ENCODE measurements around the gene PLIN5.

DNA sequence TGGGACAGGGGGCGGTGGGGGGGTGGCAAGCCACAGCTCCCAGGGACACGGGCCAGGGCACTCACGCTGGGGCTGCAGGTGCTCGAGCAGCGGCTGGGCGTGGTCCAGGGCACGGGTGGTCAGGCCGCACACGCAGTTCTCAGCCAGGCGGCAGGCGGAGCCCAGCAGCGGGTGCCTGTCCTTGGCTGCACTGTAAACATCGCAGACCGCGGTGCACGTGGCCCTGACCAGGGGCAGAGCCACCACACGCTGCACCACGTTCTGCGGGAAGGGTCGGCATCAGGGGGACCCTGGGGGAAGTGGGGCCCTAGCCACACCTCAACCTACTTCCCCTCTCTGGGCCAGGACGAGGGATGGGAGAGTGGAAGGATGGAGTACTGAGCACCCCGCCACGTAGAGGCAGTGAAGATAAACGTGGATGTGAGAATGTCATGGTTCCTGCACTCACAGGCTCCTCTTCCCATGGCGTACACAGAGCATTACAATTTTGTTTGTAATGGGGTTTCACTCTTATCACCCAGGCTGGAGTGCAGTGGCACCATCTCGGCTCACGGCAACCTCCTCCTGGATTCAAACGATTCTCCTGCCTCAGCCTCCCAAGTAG lies 3.4 kb downstream of the PLIN5 start:
- TF ChIP-seq CTCF (IDR thresholded peaks at IDR 0.05; ENCODE audit: borderline replicate concordance, extremely low read depth, low read length, poor library complexity, severe bottlenecking): no peak
- no peak for TF ChIP-seq EZH2 (IDR thresholded peaks at IDR 0.05; ENCODE audit: borderline replicate concordance, low read depth, low read length, severe bottlenecking)
